HG03521 (cell line): ENCODE measurements around the gene SMARCD1.
"Not testable (repeated sequence)": the region's sequence is repeated elsewhere in the genome, so short reads cannot be mapped to it uniquely, and the experiment has no call there.

ENCODE experiments used
- ATAC-seq: cut with Tn5 transposase; IDR thresholded peaks from one replicate; pipeline ENCODE4 v1.9.1; 2021; ENCODE audit warnings: mild to moderate bottlenecking, moderate library complexity; ENCODE audit not compliant: unreplicated experiment

SMARCD1 gene

GRCh38 chr12:50075808-50076170, 9.4 kb upstream of the SMARCD1 start:
- ATAC-seq: no peak

GRCh38 chr12:50077099-50077498, 8.0 kb upstream of the SMARCD1 start:
- ATAC-seq: no peak

- no peak for ATAC-seq
These were observed 6.9 kb upstream of the SMARCD1 start for GRCh38 chr12:50078281-50078680.

GRCh38 chr12:50079771-50080170, 5.4 kb upstream of the SMARCD1 start:
- no peak for ATAC-seq

GRCh38 chr12:50081096-50081808, 3.9 kb upstream of the SMARCD1 start:
- ATAC-seq: no peak

- no peak for ATAC-seq
These were observed 2.5 kb upstream of the SMARCD1 start for GRCh38 chr12:50082644-50083043.

- no peak for ATAC-seq
These were observed 1.8 kb upstream of the SMARCD1 start for GRCh38 chr12:50083301-50083700.

GRCh38 chr12:50084409-50084774, 750 bp upstream of the SMARCD1 start:
- ATAC-seq: not testable (repeated sequence)

- ATAC-seq: no peak
These were observed 502 bp downstream of the SMARCD1 start for GRCh38 chr12:50085615-50086072.

GRCh38 chr12:50086148-50086547, 1.0 kb downstream of the SMARCD1 start:
- ATAC-seq: no peak

GRCh38 chr12:50087151-50087550, 2.0 kb downstream of the SMARCD1 start:
- ATAC-seq: no peak

- no peak for ATAC-seq
These were observed 2.9 kb downstream of the SMARCD1 start for GRCh38 chr12:50087995-50088394.

- ATAC-seq: no peak
These were observed 3.6 kb downstream of the SMARCD1 start for GRCh38 chr12:50088577-50089335.

- ATAC-seq: no peak
These were observed 4.6 kb downstream of the SMARCD1 start for GRCh38 chr12:50089730-50090129.

GRCh38 chr12:50090391-50090790, 5.2 kb downstream of the SMARCD1 start:
- no peak for ATAC-seq

- no peak for ATAC-seq
These were observed 12.8 kb downstream of the SMARCD1 start for GRCh38 chr12:50097952-50098351.

- no peak for ATAC-seq
These were observed 14.3 kb downstream of the SMARCD1 start for GRCh38 chr12:50099302-50100008.

GRCh38 chr12:50100561-50100960, 15.4 kb downstream of the SMARCD1 start:
- no peak for ATAC-seq

GRCh38 chr12:50101663-50102062, 16.5 kb downstream of the SMARCD1 start:
- ATAC-seq: no peak

GRCh38 chr12:50102131-50102531, 17.0 kb downstream of the SMARCD1 start:
- ATAC-seq: no peak

- no peak for ATAC-seq
These were observed 17.6 kb downstream of the SMARCD1 start for GRCh38 chr12:50102646-50103309.
